T follicular helper cell (primary cell): ENCODE data around the gene TPK1.

Experiments
- DNase-seq: peaks from one replicate; pipeline ENCODE4 v3.0.0-alpha.2; 2020; ENCODE audit warnings: low read depth

Gene TPK1

GRCh38 chr7:144408121-144408520 is 427.7 kb downstream of the TPK1 start:
- DNase-seq, result no peak

DNA sequence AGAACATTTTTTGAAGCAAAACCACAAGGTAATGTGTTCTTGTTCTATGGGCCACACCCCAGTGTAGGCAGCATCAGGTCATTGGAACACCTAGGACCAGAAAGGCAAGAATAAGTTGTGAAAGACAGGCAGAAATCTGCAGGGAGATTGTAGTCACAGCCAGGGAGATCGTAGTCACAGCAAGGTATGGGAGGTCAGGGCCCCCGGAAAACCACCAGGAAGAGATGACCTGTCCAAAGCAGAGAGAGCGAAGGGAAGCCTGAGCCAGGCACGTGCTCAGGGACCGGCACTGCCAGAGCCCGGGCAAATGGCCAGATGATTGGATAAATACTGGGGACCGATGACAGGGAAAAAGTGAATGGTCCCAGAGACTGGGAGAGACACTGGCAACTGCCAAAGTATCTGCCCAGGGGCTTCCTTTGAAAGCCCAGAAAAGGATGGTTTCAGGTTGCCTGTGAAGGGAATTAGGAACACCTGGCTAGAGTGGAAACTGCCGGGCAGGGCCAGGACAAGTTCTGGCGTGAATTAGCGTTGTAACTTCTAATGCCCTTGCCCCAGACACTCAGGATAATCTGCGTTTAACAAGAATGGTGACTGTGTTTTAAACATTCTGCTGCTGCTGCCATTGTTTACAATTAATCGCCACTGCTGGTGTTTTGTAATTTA is 428.5 kb downstream of the TPK1 start:
- no peak for DNase-seq

- DNase-seq, result no peak
Measured at GRCh38 chr7:144404946-144405345, 430.9 kb downstream of the TPK1 start.

GRCh38 chr7:144403649-144404061 is 432.2 kb downstream of the TPK1 start, which contains the start of gene NOBOX:
Gene NOBOX, minus strand, starts transcription at chr7:144403693.
- DNase-seq, result no peak

GRCh38 chr7:144403102-144403501 is 432.8 kb downstream of the TPK1 start:
- no peak for DNase-seq
